Adipocyte (in vitro differentiated cells): ENCODE measurements around the gene COL3A1.

Experiments
- DNase-seq: peaks from one replicate; pipeline ENCODE4 v3.0.0-alpha.2; 2015; ENCODE audit warnings: low read depth
- H3K27me3 ChIP-seq: replicated peaks from 2 replicates; pipeline ENCODE4 v1.7.0; 2013; ENCODE audit warnings: mild to moderate bottlenecking, low read length, moderate library complexity; ENCODE audit not compliant: control insufficient read depth, insufficient read depth
- H3K36me3 ChIP-seq: 2 replicates; pipeline ENCODE4 v1.7.0; 2013; ENCODE audit warnings: low read length, mild to moderate bottlenecking, moderate library complexity; ENCODE audit not compliant: control insufficient read depth, insufficient read depth, severe bottlenecking
- H3K4me1 ChIP-seq: 2 replicates; pipeline ENCODE4 v1.7.0; 2013; ENCODE audit warnings: mild to moderate bottlenecking, low read length, moderate library complexity; ENCODE audit not compliant: control insufficient read depth, insufficient read depth
- H3K4me3 ChIP-seq: 2 replicates; pipeline ENCODE4 v1.7.0; 2013; ENCODE audit warnings: mild to moderate bottlenecking, low read length, moderate library complexity
- H3K9ac ChIP-seq: 2 replicates; pipeline ENCODE4 v1.7.0; 2013; ENCODE audit warnings: mild to moderate bottlenecking, low read length, moderate library complexity
- H3K9me3 ChIP-seq: 2 replicates; pipeline ENCODE4 v1.7.0; 2013; ENCODE audit warnings: mild to moderate bottlenecking, low read length, moderate library complexity; ENCODE audit not compliant: control insufficient read depth

COL3A1 gene

GRCh38 chr2:189020179-189020578 lies 46.0 kb downstream of the COL3A1 start:
- Histone ChIP-seq H3K36me3 (no peaks in the 10 kb centered on the region), H3K4me3 (no peak overlapping the region), H3K27me3 (no peaks in the 10 kb centered on the region), H3K4me1 (peaks cover 95% of the 10 kb centered on the region), H3K9me3 (no peaks in the 10 kb centered on the region), H3K9ac (peak overlapping the region; percentile 23)
- no peak for DNase-seq

DNA sequence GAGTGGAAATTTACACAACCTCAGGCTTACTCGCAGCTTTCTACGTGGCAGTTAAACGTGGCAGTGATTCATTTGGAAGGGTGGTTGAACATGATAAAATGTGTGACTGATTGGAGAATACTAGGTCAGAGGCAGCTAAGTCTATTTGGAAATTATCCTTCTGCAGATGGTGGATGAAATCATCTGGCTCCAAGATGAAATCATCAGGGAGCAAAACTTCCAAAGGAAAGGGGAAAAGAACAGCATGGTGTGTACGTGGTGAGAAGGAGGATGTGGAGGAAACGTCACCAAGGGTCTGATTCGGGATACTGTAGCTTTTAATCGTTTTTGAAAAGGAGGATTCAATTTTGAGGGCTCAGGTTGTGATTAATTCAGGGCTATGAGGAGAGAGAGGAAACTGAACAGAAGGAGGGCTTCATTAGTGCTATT lies 47.9 kb downstream of the COL3A1 start:
- Histone ChIP-seq H3K9me3 (no peaks in the 10 kb centered on the region), H3K4me3 (peak overlapping the region; percentile 45), H3K36me3 (no peaks in the 10 kb centered on the region), H3K27me3 (no peaks in the 10 kb centered on the region), H3K9ac (peak overlapping the region; percentile 83), H3K4me1 (peaks cover 86% of the 10 kb centered on the region)
- DNase-seq = peak; percentile 93

DNA sequence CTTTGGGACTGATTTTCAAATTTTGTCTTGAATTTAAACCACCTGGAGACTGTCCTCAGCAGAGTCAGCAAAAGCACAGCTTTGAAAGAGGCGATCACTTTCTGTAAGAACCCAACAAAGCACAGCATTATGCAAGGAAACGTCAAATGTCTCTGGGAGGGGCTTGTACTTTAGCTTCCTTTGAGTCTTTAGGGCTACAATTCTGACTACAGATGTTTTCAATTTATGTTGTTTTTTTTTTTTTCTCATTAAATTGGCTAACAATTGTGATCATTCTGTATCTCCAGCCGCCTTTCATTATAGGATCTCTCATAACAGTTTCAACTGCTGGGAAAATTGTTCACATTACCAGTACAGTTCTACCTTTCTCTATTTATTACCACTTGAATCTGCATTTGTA lies 48.3 kb downstream of the COL3A1 start:
- no peaks in the 10 kb centered on the region for H3K36me3 ChIP-seq
- peak; percentile 92 for DNase-seq
- peak overlapping the region; percentile 45 for H3K4me3 ChIP-seq
- no peaks in the 10 kb centered on the region for H3K9me3 ChIP-seq
- H3K27me3 ChIP-seq = no peaks in the 10 kb centered on the region
- H3K9ac ChIP-seq = peak overlapping the region; percentile 83
- H3K4me1 ChIP-seq = peaks cover 82% of the 10 kb centered on the region

DNA sequence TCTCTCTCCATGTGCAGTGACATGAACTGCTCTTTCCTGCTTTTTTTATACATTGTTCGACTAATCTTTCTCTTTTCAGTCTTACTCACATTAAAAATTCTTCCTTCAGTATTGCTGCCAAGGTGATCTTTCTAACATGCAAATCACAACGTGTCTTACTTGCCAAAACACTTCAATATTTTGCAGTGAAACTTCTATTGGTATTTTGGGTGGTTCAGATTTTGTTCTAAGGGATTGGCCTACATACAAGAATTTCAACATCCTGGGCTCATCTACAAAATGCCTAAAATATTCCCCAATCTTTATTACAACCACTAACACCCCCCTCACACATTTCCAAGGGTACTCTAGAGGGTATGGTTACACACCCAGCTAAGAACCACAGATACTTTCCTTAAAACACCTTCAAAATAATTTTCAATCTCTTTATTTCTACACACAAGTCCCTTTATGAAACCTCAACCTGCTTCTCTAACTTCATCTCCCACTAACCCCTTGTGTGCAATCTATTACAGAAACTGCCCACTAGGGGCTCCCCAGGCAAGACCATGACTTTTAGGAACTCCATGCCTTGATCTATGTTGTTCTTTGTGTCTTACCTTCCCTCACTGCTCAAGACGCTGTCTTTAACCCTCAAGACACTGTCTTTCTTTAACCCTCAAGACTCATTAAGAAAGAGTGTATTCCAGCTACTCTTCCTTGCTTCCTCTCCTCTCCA lies 50.9 kb downstream of the COL3A1 start:
- no peaks in the 10 kb centered on the region for H3K27me3 ChIP-seq
- H3K36me3 ChIP-seq = no peaks in the 10 kb centered on the region
- H3K4me1 ChIP-seq = peaks cover 58% of the 10 kb centered on the region
- peak; percentile 62 for DNase-seq
- peak overlapping the region; percentile 30 for H3K4me3 ChIP-seq
- H3K9me3 ChIP-seq = no peaks in the 10 kb centered on the region
- peak overlapping the region; percentile 61 for H3K9ac ChIP-seq

DNA sequence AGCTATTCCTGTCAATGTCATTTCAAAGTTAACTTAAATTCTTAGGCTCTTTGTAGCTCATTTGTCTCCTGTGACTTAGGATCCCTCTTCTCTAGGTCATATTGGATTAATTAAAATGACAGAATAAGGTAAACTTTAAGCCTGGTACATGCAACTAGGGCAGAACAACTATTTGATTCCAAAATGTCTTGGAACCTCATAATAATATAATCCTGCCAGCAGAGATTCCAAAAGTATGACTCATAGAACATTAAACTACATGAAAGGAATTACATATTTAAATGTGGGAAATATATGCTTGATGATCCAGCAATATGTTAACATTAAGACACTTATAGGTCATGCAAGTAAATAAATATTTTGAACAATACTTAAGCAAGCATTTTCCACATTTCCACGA lies 63.3 kb downstream of the COL3A1 start:
- H3K36me3 ChIP-seq = peaks cover 99% of the 10 kb centered on the region
- peaks cover 24% of the 10 kb centered on the region for H3K4me1 ChIP-seq
- peak; percentile 80 for DNase-seq
- no peaks in the 10 kb centered on the region for H3K27me3 ChIP-seq
- H3K4me3 ChIP-seq = no peak overlapping the region
- H3K9ac ChIP-seq = no peak overlapping the region
- no peaks in the 10 kb centered on the region for H3K9me3 ChIP-seq

- Histone ChIP-seq H3K9ac (peak overlapping the region; percentile 56), H3K4me3 (no peak overlapping the region), H3K4me1 (peaks cover 55% of the 10 kb centered on the region), H3K27me3 (no peaks in the 10 kb centered on the region), H3K36me3 (peaks cover 99% of the 10 kb centered on the region), H3K9me3 (no peaks in the 10 kb centered on the region)
- no peak for DNase-seq
Measured at GRCh38 chr2:189045836-189046235, 71.7 kb downstream of the COL3A1 start.

- peak; percentile 74 for DNase-seq
- H3K27me3 ChIP-seq = no peaks in the 10 kb centered on the region
- peaks cover 99% of the 10 kb centered on the region for H3K36me3 ChIP-seq
- no peaks in the 10 kb centered on the region for H3K9me3 ChIP-seq
- H3K4me3 ChIP-seq = no peak overlapping the region
- H3K9ac ChIP-seq = peak overlapping the region; percentile 56
- H3K4me1 ChIP-seq = peaks cover 55% of the 10 kb centered on the region
Measured at GRCh38 chr2:189046320-189046719, 72.1 kb downstream of the COL3A1 start.

DNA sequence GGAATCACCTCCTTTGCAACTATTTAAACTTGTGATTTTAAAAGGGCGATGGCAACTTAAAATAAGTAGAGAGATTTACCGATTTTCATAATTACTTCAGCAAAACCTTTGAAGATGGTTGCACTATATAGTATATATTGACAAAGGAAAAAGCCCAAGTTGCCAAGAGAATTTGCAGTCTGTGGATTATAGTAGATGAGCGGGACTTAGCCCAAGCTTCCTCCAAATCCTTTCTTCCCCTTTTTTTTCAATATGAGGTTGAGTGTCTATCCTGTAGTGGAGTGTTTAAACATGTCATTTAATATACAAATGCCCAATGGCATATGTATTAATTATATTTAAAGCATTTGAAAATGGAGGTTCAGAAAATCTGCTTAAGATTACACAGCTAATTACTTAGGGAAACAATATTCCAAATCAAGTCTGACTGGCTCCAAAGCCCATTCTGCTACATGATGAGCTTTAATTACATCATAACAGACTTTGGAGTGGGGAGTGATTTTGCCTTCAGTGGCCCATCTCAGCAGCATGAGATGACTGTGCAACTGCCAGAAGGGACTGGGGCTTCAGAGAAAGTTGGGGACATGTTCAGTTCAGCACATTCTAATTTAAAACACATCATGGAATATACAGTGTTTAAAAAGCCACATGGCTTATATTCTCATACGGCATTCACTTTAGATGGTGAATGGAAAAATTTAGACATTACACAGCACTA lies 73.2 kb downstream of the COL3A1 start:
- Histone ChIP-seq H3K4me1 (peaks cover 45% of the 10 kb centered on the region), H3K9me3 (no peaks in the 10 kb centered on the region), H3K27me3 (no peaks in the 10 kb centered on the region), H3K36me3 (peaks cover 99% of the 10 kb centered on the region), H3K4me3 (no peak overlapping the region), H3K9ac (no peak overlapping the region)
- no peak for DNase-seq

GRCh38 chr2:189048189-189048588 lies 74.0 kb downstream of the COL3A1 start:
- peaks cover 37% of the 10 kb centered on the region for H3K4me1 ChIP-seq
- H3K4me3 ChIP-seq = no peak overlapping the region

GRCh38 chr2:189049709-189050164 lies 75.6 kb downstream of the COL3A1 start:
- Histone ChIP-seq H3K9me3 (no peaks in the 10 kb centered on the region), H3K36me3 (peaks cover 99% of the 10 kb centered on the region), H3K9ac (no peak overlapping the region), H3K4me1 (peaks cover 42% of the 10 kb centered on the region), H3K4me3 (no peak overlapping the region), H3K27me3 (no peaks in the 10 kb centered on the region)
- peak; percentile 45 for DNase-seq

More at GRCh38 chr2:189048189-189048588, 74.0 kb downstream of the COL3A1 start:
- no peaks in the 10 kb centered on the region for H3K9me3 ChIP-seq
- no peak overlapping the region for H3K9ac ChIP-seq
- peaks cover 99% of the 10 kb centered on the region for H3K36me3 ChIP-seq
- no peak for DNase-seq
- no peaks in the 10 kb centered on the region for H3K27me3 ChIP-seq

DNA sequence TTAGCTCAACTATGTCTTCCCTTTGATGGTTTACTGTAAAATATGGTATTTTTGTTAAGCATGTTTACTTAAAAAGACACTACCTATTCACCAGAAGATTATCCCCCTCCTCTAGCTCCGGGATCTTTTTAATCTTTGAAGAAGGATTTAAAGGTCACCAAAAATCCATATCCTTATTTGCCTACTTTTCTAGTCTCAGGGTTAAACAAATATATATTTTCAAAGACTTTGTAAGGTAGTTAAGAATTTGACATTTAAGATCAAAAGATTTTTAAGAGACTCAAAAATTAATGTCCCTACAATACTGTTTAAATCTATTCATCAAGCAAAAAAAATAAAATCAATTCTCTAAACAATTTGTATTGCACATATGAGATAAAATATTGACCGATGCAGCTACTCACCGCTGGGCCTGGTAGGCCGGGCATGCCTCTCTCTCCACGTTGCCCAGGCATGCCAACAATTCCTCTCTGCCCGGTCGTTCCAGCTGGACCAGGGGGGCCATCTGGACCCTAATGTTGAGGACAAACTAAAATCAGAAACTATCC lies 76.1 kb downstream of the COL3A1 start:
- no peaks in the 10 kb centered on the region for H3K27me3 ChIP-seq

More for the DNA sequence above, 76.1 kb downstream of the COL3A1 start:
- no peak for DNase-seq
- Histone ChIP-seq H3K4me1 (peaks cover 42% of the 10 kb centered on the region), H3K9me3 (no peaks in the 10 kb centered on the region), H3K9ac (no peak overlapping the region), H3K36me3 (peaks cover 99% of the 10 kb centered on the region), H3K4me3 (no peak overlapping the region)
